GM19372 (cell line): Measurements from ENCODE around the gene CPVL.
"Not testable (repeated sequence)": the region's sequence is repeated elsewhere in the genome, so short reads cannot be mapped to it uniquely, and the experiment has no call there.

Experiments used
- ATAC-seq: cut with Tn5 transposase; IDR thresholded peaks from one replicate; pipeline ENCODE4 v1.9.1; 2021; ENCODE audit warnings: mild to moderate bottlenecking, low read depth, moderate library complexity; ENCODE audit not compliant: unreplicated experiment

CPVL gene

GRCh38 chr7:29095631-29096445 is 50.5 kb downstream of the CPVL start:
- no peak for ATAC-seq

GRCh38 chr7:29093091-29093490 is 53.2 kb downstream of the CPVL start:
- not testable (repeated sequence) for ATAC-seq

- no peak for ATAC-seq
Observed at GRCh38 chr7:29091715-29092114, 54.6 kb downstream of the CPVL start.

- no peak for ATAC-seq
Observed at GRCh38 chr7:29090836-29091601, 55.3 kb downstream of the CPVL start.

- no peak for ATAC-seq
Observed at GRCh38 chr7:29090151-29090805, 56.1 kb downstream of the CPVL start.

- no peak for ATAC-seq
Observed at GRCh38 chr7:29087840-29088170, 58.5 kb downstream of the CPVL start.

- ATAC-seq: no peak
Observed at GRCh38 chr7:29086545-29086944, 59.8 kb downstream of the CPVL start.

- ATAC-seq: no peak
Observed at GRCh38 chr7:29084832-29085231, 61.5 kb downstream of the CPVL start.

GRCh38 chr7:29080803-29081202 is 65.5 kb downstream of the CPVL start:
- no peak for ATAC-seq

GRCh38 chr7:29078311-29079260 is 67.8 kb downstream of the CPVL start:
- no peak for ATAC-seq

GRCh38 chr7:29077854-29078253 is 68.5 kb downstream of the CPVL start:
- no peak for ATAC-seq

- ATAC-seq: no peak
Observed at GRCh38 chr7:29077176-29077575, 69.2 kb downstream of the CPVL start.

- no peak for ATAC-seq
Observed at GRCh38 chr7:29076631-29077030, 69.7 kb downstream of the CPVL start.

GRCh38 chr7:29075606-29076005 is 70.7 kb downstream of the CPVL start:
- ATAC-seq: no peak

GRCh38 chr7:29071203-29071874 is 75.0 kb downstream of the CPVL start:
- ATAC-seq: no peak

GRCh38 chr7:29066641-29067040 is 79.7 kb downstream of the CPVL start:
- ATAC-seq: no peak

- no peak for ATAC-seq
Observed at GRCh38 chr7:29065181-29065857, 81.0 kb downstream of the CPVL start.

GRCh38 chr7:29063872-29064271 is 82.5 kb downstream of the CPVL start:
- no peak for ATAC-seq

- no peak for ATAC-seq
Observed at GRCh38 chr7:29063236-29063635, 83.1 kb downstream of the CPVL start.
